Measurements from ENCODE around the gene ZNF316. TPM values are rescaled to one million over a fixed set of nuclear protein-coding genes. Genes with fewer than 3 reads are reported as not detected.

The ZNF316 gene
- total and polyA plus RNA-seq, 8 donors: 12.4 to 52.6 (median 17.0) TPM

DNA sequence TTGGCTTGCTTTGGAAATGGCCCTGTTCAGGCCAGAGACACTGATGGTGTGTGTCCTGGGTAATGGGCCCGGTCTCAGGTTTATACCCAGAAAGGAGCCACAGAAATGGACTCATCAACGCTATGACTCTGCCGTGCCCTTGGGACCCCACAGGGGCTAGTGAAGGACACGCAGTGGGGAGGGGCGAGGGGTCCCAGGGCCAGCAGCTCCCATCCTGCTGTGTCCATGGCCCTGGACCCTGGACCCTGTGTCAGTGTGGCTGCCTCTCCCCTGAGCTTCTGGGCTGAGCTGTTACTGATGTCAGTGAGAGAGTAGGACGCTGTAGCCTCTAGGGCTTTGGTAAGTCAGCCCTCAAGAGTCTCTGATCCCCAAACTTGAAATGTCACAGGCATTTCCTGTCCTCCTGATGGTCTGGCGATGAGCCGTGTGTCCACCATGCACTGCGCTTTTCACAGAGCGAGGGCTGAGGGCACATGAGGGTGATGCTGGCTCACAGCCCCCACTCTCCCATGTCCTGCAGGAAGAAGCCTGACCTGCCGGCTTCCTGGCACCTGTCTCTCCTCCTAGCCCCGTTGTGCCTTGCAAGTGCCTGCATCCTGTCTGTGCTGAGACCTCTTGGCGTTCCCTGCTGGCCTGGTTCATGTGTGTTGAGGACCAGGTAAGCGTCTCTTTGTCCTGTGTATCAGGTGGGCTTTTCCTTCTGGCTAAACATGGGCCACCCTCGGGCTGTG is 4.4 kb downstream of the ZNF316 start:
- no peak for FAIRE-seq
- no peak overlapping the region for H3K27ac ChIP-seq
- peaks cover 0 to 5% (median under 1%) of the 10 kb centered on the region in 3 donors for H3K4me1 ChIP-seq
- intact Hi-C loops (cut with DNase I): no loop called here
- H3K4me3 ChIP-seq: no peak overlapping the region
- peaks cover 0 to 28% (median 11%) of the 10 kb centered on the region in 3 donors for H3K36me3 ChIP-seq
- H3K9me3 ChIP-seq: no peaks in the 10 kb centered on the region
- no peak for ATAC-seq
- WGBS, 2 donors: 88 to 91% methylated on average over 15 of the region's 15 CpGs
- no peaks in the 10 kb centered on the region for H3K27me3 ChIP-seq
- DNase-seq: no peak
- TF ChIP-seq, protein P1, sequence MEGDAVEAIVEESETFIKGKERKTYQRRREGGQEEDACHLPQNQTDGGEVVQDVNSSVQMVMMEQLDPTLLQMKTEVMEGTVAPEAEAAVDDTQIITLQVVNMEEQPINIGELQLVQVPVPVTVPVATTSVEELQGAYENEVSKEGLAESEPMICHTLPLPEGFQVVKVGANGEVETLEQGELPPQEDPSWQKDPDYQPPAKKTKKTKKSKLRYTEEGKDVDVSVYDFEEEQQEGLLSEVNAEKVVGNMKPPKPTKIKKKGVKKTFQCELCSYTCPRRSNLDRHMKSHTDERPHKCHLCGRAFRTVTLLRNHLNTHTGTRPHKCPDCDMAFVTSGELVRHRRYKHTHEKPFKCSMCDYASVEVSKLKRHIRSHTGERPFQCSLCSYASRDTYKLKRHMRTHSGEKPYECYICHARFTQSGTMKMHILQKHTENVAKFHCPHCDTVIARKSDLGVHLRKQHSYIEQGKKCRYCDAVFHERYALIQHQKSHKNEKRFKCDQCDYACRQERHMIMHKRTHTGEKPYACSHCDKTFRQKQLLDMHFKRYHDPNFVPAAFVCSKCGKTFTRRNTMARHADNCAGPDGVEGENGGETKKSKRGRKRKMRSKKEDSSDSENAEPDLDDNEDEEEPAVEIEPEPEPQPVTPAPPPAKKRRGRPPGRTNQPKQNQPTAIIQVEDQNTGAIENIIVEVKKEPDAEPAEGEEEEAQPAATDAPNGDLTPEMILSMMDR (IDR thresholded peaks at IDR 0.05): no peak

DNA sequence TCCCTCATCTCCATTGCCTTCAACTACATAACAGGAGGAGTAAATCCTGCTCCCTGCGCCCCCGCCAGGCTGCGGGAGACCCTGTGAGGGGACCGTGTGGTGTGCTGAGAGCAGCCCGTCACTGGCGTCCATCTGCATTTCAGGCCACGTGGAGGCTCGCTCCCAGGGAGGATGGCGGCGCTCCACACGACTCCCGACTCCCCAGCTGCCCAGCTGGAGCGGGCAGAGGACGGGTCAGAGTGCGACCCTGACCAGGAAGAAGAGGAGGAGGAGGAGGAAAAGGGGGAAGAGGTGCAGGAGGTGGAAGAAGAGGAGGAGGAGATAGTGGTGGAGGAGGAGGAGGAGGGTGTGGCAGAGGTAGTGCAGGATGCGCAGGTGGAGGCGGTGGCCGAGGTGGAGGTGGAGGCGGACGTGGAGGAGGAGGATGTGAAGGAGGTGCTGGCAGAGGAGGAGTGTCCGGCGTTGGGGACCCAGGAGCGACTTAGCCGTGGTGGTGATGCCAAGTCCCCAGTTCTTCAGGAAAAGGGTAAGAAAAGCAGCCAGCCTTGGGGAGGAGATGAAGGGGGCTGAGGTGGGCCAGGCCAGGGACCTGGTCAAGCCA is 5.2 kb downstream of the ZNF316 start:
- ATAC-seq (no peak), FAIRE-seq (no peak), DNase-seq (no peak)
- H3K9me3 ChIP-seq: no peaks in the 10 kb centered on the region
- no peaks in the 10 kb centered on the region for H3K27me3 ChIP-seq
- H3K36me3 ChIP-seq: peaks cover 0 to 28% (median 11%) of the 10 kb centered on the region in 3 donors
- no peak overlapping the region for H3K4me3 ChIP-seq
- WGBS, 2 donors: 93 to 94% methylated on average over 24 of the region's 24 CpGs
- H3K27ac ChIP-seq: no peak overlapping the region
- peaks cover 0 to 4% (median 0%) of the 10 kb centered on the region in 3 donors for H3K4me1 ChIP-seq
- TF ChIP-seq, protein P1 (IDR thresholded peaks at IDR 0.05): no peak
- intact Hi-C loops (cut with DNase I): no loop called here

DNA sequence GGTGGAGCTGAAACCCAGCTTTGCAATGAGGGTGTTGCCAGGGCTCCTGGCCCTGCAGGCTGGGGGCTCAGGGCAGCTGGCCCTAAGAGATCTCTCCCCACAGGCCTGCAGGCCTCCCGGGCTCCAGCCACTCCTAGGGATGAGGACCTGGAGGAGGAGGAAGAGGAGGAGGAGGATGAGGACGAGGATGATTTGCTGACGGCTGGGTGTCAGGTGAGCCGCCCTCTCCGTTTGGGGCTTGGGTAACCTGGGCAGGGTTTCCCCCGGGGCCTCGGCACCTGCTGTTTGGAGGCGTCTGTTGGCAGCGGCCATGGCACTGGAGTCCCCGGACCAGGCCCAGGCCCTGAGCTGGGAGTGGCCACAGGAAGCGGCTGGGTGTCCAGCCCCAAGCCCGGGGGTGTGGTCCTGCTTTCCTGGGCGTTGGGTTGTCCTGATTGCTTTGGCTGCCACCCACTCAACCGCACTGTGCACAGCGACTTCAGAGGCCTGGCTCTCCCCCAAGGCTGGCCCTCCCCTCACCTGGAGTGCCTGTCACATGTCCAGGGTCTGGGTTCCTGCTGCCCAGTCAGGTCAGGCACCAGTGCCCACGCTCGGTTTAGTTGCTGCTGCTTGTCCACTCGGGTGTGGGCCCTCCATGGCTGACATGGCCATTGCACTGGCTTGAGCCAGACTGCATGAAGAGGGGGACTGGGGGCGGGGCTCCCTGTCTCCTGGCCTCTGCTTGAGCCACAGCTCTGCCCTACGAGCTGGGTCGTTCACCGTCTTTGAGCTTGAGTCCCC is 5.9 kb downstream of the ZNF316 start:
- DNase-seq (peak in 1 of 6 donors; percentile 83), FAIRE-seq (no peak), ATAC-seq (no peak)
- H3K36me3 ChIP-seq: peaks cover 0 to 28% (median 11%) of the 10 kb centered on the region in 3 donors
- peaks cover 0 to 4% (median 0%) of the 10 kb centered on the region in 3 donors for H3K4me1 ChIP-seq
- no peaks in the 10 kb centered on the region for H3K27me3 ChIP-seq
- TF ChIP-seq, protein P1 (IDR thresholded peaks at IDR 0.05): no peak
- no peaks in the 10 kb centered on the region for H3K9me3 ChIP-seq
- WGBS, 2 donors: 88 to 90% methylated on average over 21 to 22 of the region's 22 CpGs
- intact Hi-C loops (cut with DNase I): no loop called here
- no peak overlapping the region for H3K4me3 ChIP-seq
- H3K27ac ChIP-seq: no peak overlapping the region

DNA sequence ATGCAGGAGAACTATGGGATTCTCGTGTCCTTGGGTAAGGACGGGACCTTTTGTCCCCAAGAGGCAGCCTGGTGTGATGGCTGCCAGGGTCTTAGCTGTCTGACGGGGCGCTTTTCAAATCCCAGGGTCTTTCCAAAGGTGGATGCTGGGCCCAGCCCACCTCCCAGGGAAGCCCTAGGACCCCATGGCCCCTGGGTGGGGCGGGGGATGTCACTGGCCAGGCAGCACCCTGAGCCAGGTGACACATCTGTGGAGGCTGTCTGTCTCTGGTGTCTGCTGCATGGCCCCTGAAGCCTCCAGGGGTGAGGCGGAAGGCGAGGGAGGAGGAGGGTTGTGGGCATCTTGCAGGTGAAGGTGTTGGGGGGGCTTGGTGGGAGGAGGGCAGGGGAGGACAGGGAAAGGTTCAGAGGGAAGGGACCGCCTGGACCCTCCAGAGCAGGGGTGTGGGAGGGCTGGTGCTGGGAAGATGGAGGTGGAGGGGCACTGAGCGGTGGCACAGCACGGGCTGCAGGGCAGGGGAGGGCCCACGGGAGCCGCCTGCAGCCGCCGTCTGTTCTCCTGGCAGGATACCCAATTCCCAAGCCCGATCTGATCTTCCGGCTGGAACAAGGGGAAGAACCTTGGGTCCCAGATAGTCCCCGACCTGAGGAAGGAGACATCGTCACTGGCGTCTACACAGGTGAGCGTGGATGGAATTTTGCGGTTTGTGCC is 7.0 kb downstream of the ZNF316 start:
- Histone ChIP-seq H3K4me3 (no peak overlapping the region), H3K27ac (no peak overlapping the region), H3K27me3 (no peaks in the 10 kb centered on the region), H3K36me3 (peaks cover 0 to 28% (median 11%) of the 10 kb centered on the region in 3 donors), H3K4me1 (no peaks in the 10 kb centered on the region), H3K9me3 (no peaks in the 10 kb centered on the region)
- intact Hi-C loops (cut with DNase I): no loop called here
- 92 to 93% methylated on average over 21 of the region's 21 CpGs for WGBS, 2 donors
- peak in 1 of 6 donors; percentile 61 for DNase-seq
- no peak for FAIRE-seq
- TF ChIP-seq, protein P1 (IDR thresholded peaks at IDR 0.05): no peak
- ATAC-seq: no peak

Data from pancreas (tissue), 10 donors.